Activated B cell treated with CpG ODN at 0.5 μM for 24 hours (primary cell): ENCODE data around the gene ANKRD11. TPM values are rescaled to one million over a fixed set of nuclear protein-coding genes. Genes with fewer than 3 reads are reported as not detected.
A peak's percentile ranks its signal among the peaks of the same experiment; 100 is the strongest.

Experiments
- ATAC-seq: fragments of 200-7000 bp; cut with Tn5 transposase; one replicate; pipeline ENCODE4 v1.10.0; 2021; ENCODE audit warnings: low read depth, mild to moderate bottlenecking, moderate library complexity
- CTCF ChIA-PET: fragments of 350-600 bp; sonication (Branson Sonifier 250); formaldehyde crosslinking; loops from one replicate; lab custom pipeline; 2021; ENCODE audit warnings: antibody characterized with exemption; lab: Charles Lee
- POLR2A ChIA-PET: fragments of 350-600 bp; sonication (Branson Sonifier 250); formaldehyde crosslinking; loops from one replicate; lab custom pipeline; 2021; ENCODE audit warnings: antibody characterized with exemption; lab: Charles Lee
- DNase-seq: peaks from one replicate; pipeline ENCODE4 v3.0.0; 2022
- H3K27ac Mint-ChIP-seq: one replicate; pipeline ENCODE4 v1.8.0; 2020; ENCODE audit warnings: mixed read lengths
- H3K27me3 Mint-ChIP-seq: one replicate; pipeline ENCODE4 v1.8.0; 2021; ENCODE audit warnings: mixed read lengths
- H3K36me3 Mint-ChIP-seq: one replicate; pipeline ENCODE4 v1.8.0; 2021; ENCODE audit warnings: low read depth, mixed read lengths
- H3K4me1 Mint-ChIP-seq: one replicate; pipeline ENCODE4 v1.8.0; 2021; ENCODE audit warnings: mixed read lengths
- H3K4me3 Mint-ChIP-seq: one replicate; pipeline ENCODE4 v1.8.0; 2020; ENCODE audit warnings: mild to moderate bottlenecking, mixed read lengths
- H3K9me3 Mint-ChIP-seq: one replicate; pipeline ENCODE4 v1.8.0; 2020; ENCODE audit warnings: mixed read lengths
- intact Hi-C: fragments of 100-400 bp; cut with micrococcal nuclease; formaldehyde crosslinking; loops from one replicate; pipeline ENCODE4 v1.15.1; 2024
- total RNA-seq: library from RNA; stranded (reverse); gene quantifications from 2 replicates; pipeline ENCODE4 v1.2.3, GENCODE V29; 2022
- TF ChIP-seq, protein P1 (sequence below): fragments of 200-600 bp; IDR thresholded peaks from one replicate; pipeline ENCODE4 v1.8.0; 2022; ENCODE audit warnings: antibody characterized with exemption, mild to moderate bottlenecking

The ANKRD11 gene
- total RNA-seq, 1 donor from 2014 or later = 243 TPM

DNA sequence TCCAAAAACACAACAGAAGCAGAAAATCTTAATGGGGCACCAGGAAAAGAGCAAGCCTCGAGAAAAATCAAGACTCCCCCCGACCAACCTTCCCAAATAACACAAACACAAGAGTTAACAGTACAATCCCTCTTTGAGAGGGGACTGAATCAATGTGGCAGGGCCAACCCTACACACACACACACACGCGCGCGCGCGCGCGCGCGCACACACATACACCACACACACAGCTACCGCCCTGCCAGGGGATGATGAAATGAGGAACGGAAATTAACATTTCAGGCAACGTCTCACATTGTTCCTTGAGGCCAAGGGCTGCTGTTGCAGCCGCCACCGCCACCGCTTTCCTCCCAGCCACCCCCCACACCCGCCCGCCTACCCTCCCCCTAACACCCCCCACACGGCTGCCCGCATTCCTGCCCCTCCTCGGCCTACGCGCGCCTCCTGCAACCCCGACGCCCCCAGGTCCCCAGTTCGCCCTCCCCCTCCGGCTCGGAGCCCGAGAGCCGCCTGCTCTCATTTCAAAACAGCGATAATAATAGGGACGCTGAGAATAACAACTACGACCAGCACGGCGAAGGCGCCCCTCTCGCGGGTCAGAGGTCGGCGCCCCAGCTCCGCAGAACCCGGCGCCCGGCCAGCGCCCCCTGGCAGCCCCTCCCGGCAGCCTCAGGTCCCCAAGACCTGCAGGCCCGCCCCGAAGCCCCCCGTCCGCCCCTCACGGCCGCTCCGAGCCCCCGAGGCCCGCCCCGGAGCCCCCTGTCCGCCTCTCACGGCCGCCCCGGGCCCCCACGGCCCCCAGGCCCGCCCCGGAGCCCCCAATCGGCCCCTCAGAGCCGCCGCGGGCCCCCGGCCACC, 1.1 kb downstream of the ANKRD11 start:
- ATAC-seq = peak; percentile 30

DNA sequence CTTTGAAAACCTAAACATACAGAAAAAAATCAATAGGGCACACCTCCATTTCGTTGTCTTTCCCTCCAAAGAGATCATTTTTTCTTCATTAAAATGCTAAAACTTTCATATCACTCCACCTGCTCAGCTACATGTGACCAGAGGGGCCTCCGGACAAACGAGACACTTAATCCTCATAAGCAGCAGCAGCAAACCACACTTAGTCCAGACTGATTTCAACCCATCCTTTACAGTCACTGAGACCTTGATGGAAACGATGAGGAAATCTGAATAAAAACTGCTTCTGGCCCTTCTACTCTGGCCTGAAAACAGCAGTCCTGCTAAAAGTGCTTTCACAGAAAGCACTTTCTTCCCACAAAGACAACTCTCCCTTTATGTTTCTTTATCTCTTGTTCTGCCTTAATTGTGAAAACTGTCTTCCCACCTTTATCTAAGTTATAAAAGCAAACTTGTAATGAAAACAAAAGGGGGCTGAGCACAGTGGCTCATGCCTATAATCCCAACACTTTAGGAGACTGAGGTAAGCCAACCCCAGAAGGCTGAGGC, 4.6 kb downstream of the ANKRD11 start:
- DNase-seq (no peak), ATAC-seq (no peak)
- intact Hi-C loops = loop anchor here (5.0 kb wide), 1 partner anchor 48 kb away; no protein-coding TSS in a partner anchor
- Mint-ChIP-seq H3K4me3 (peak overlapping the region; percentile 74), H3K27me3 (no peaks in the 10 kb centered on the region), H3K4me1 (peaks cover 86% of the 10 kb centered on the region), H3K36me3 (peaks cover 49% of the 10 kb centered on the region), H3K27ac (peak overlapping the region; percentile 82), H3K9me3 (no peaks in the 10 kb centered on the region)
- CTCF ChIA-PET = interaction anchor here (1.0 kb wide), 1 partner anchor 9 kb away, joined by 4 read pairs; no protein-coding TSS in a partner anchor
- TF ChIP-seq, protein P1, sequence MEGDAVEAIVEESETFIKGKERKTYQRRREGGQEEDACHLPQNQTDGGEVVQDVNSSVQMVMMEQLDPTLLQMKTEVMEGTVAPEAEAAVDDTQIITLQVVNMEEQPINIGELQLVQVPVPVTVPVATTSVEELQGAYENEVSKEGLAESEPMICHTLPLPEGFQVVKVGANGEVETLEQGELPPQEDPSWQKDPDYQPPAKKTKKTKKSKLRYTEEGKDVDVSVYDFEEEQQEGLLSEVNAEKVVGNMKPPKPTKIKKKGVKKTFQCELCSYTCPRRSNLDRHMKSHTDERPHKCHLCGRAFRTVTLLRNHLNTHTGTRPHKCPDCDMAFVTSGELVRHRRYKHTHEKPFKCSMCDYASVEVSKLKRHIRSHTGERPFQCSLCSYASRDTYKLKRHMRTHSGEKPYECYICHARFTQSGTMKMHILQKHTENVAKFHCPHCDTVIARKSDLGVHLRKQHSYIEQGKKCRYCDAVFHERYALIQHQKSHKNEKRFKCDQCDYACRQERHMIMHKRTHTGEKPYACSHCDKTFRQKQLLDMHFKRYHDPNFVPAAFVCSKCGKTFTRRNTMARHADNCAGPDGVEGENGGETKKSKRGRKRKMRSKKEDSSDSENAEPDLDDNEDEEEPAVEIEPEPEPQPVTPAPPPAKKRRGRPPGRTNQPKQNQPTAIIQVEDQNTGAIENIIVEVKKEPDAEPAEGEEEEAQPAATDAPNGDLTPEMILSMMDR = no peak
- POLR2A ChIA-PET = interaction anchor here (0.6 to 2.3 kb wide), 7 partner anchors 9 to 193 kb away, joined by 3 to 17 read pairs (median 6); no protein-coding TSS in a partner anchor

More for the DNA sequence above, 1.1 kb downstream of the ANKRD11 start:
- ChIA-PET POLR2A (interaction anchor here (0.6 to 4.4 kb wide), 30 partner anchors 11 to 384 kb away, joined by 3 to 68 read pairs (median 4); partner anchors contain the start of genes CDK10, SPG7, TCF25 and ZNF778), CTCF (interaction anchor here (1.0 to 1.9 kb wide), 4 partner anchors 12 to 249 kb away, joined by 3 to 7 read pairs (median 4); partner anchors contain the start of gene SPG7)
- Mint-ChIP-seq H3K27me3 (no peaks in the 10 kb centered on the region), H3K9me3 (no peaks in the 10 kb centered on the region), H3K4me3 (peak overlapping the region; percentile 91), H3K4me1 (peaks cover 71% of the 10 kb centered on the region), H3K36me3 (peaks cover 25% of the 10 kb centered on the region), H3K27ac (peak overlapping the region; percentile 97)
- TF ChIP-seq, protein P1 = no peak
- intact Hi-C loops = loop anchor here (2.0 to 5.0 kb wide), 2 partner anchors 52 to 66 kb away; no protein-coding TSS in a partner anchor
- peak; percentile 64 for DNase-seq

- no peaks in the 10 kb centered on the region for H3K27me3 Mint-ChIP-seq
- ATAC-seq (peak; percentile 11), DNase-seq (no peak)
- H3K4me1 Mint-ChIP-seq = peaks cover 88% of the 10 kb centered on the region
- intact Hi-C loops = loop anchor here (5.0 kb wide), 1 partner anchor 48 kb away; no protein-coding TSS in a partner anchor
- peak overlapping the region; percentile 74 for H3K4me3 Mint-ChIP-seq
- no peaks in the 10 kb centered on the region for H3K9me3 Mint-ChIP-seq
- peak overlapping the region; percentile 82 for H3K27ac Mint-ChIP-seq
- TF ChIP-seq, protein P1 = no peak
- CTCF ChIA-PET = interaction anchor here (1.0 to 1.3 kb wide), 2 partner anchors 8 to 50 kb away, joined by 3 to 4 read pairs; no protein-coding TSS in a partner anchor
- peaks cover 50% of the 10 kb centered on the region for H3K36me3 Mint-ChIP-seq
- POLR2A ChIA-PET = interaction anchor here (0.6 to 2.6 kb wide), 17 partner anchors 8 to 631 kb away, joined by 3 to 17 read pairs (median 4); no protein-coding TSS in a partner anchor
Observed at GRCh38 chr16:89484923-89485679, 5.3 kb downstream of the ANKRD11 start.

DNA sequence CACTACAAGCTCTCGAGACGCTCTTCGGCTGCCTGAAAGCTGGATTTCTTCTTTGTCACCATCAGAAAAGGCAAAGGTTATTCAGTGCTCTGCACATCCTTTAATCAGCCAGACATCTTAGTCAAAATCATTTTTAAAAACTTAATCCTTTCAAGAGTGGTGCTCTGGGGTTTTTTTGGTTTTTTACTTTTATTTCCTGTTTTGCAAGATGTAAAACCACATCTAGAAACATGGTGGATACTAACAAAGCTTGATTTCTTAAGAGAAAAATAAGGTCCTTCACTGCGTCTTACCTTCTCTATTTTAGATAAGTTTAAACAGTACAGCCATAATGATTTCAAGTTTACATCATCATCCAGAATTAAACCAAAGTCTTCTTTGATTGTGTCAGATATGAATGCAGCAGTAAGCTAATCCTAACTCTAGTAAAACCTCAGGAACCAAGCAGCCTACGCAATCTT, 6.3 kb downstream of the ANKRD11 start:
- H3K9me3 Mint-ChIP-seq = no peaks in the 10 kb centered on the region
- CTCF ChIA-PET = interaction anchor here (1.3 kb wide), 2 partner anchors 9 to 49 kb away, joined by 3 read pairs; no protein-coding TSS in a partner anchor
- no peak for ATAC-seq
- H3K27ac Mint-ChIP-seq = peak overlapping the region; percentile 82
- TF ChIP-seq, protein P1 = no peak
- H3K4me1 Mint-ChIP-seq = peaks cover 90% of the 10 kb centered on the region
- POLR2A ChIA-PET = interaction anchor here (0.6 to 2.6 kb wide), 6 partner anchors 17 to 678 kb away, joined by 3 to 8 read pairs (median 3); no protein-coding TSS in a partner anchor
- H3K4me3 Mint-ChIP-seq = peak overlapping the region; percentile 74
- intact Hi-C loops = no loop called here
- peaks cover 49% of the 10 kb centered on the region for H3K36me3 Mint-ChIP-seq
- no peak for DNase-seq
- no peaks in the 10 kb centered on the region for H3K27me3 Mint-ChIP-seq
